A673 (cell line): Measurements from ENCODE around the gene WDR3. TPM values are rescaled to one million over a fixed set of nuclear protein-coding genes. Genes with fewer than 3 reads are reported as not detected.

Experiments used
- BruUV-seq: library from RNA; stranded (reverse); fragments of 400-500 nt; replicated peaks from 2 replicates; lab custom pipeline; 2021; lab: Mats Ljungman, UMichigan
- CTCF ChIA-PET: fragments of 300-600 bp; sonication (Branson Sonifier 250); formaldehyde crosslinking; loops from one replicate; lab custom pipeline; 2022; ENCODE audit warnings: antibody characterized with exemption; lab: Charles Lee
- POLR2A ChIA-PET: fragments of 300-600 bp; sonication (Branson Sonifier 250); formaldehyde crosslinking; loops from one replicate; lab custom pipeline; 2022; ENCODE audit warnings: antibody characterized with exemption; ENCODE audit not compliant: low non-redundant PET; lab: Charles Lee
- DNase-seq: peaks from one replicate; pipeline ENCODE4 v3.0.0-alpha.2; 2015; ENCODE audit warnings: low spot score
- H3K27ac ChIP-seq: fragments of 200-600 bp; sonication (generic); 2 replicates; pipeline ENCODE4 v1.5.1; 2016; ENCODE audit warnings: mixed run types, low read depth, mild to moderate bottlenecking, mixed read lengths, antibody characterized with exemption, low read length; ENCODE audit not compliant: poor library complexity, severe bottlenecking
- H3K27me3 ChIP-seq: fragments of 200-600 bp; sonication (generic); replicated peaks from 2 replicates; pipeline ENCODE4 v1.6.1; 2017; ENCODE audit warnings: mixed run types, low read depth, mild to moderate bottlenecking, mixed read lengths, antibody characterized with exemption, low read length; ENCODE audit not compliant: insufficient read depth, poor library complexity
- H3K36me3 ChIP-seq: fragments of 200-600 bp; sonication (generic); 2 replicates; pipeline ENCODE4 v1.6.1; 2016; ENCODE audit warnings: mixed run types, mild to moderate bottlenecking, mixed read lengths, antibody characterized with exemption, low read length; ENCODE audit not compliant: insufficient read depth, poor library complexity, severe bottlenecking
- H3K4me1 ChIP-seq: fragments of 200-600 bp; sonication (generic); 2 replicates; pipeline ENCODE4 v1.6.1; 2017; ENCODE audit warnings: mixed run types, mild to moderate bottlenecking, mixed read lengths, antibody characterized with exemption, low read length; ENCODE audit not compliant: insufficient read depth, poor library complexity, severe bottlenecking
- H3K4me3 ChIP-seq: fragments of 200-600 bp; sonication (generic); 2 replicates; pipeline ENCODE4 v1.5.1; 2016; ENCODE audit warnings: low read depth, mixed run types, mild to moderate bottlenecking, mixed read lengths, low read length; ENCODE audit not compliant: poor library complexity, severe bottlenecking
- H3K9me3 ChIP-seq: fragments of 200-600 bp; sonication (generic); 2 replicates; pipeline ENCODE4 v1.6.1; 2016; ENCODE audit warnings: mixed run types, low read depth, mild to moderate bottlenecking, mixed read lengths, antibody characterized with exemption, low read length; ENCODE audit not compliant: poor library complexity, severe bottlenecking
- CTCF ChIP-seq: fragments of 300-800, 200-600 bp; sonication (generic); conservative IDR thresholded peaks from 2 replicates; pipeline ENCODE4 v1.5.1; 2017; ENCODE audit warnings: low read depth, mild to moderate bottlenecking, antibody characterized with exemption, low read length, moderate library complexity, mixed read lengths
- EZH2 ChIP-seq: fragments of 200-600 bp; sonication (generic); IDR thresholded peaks from 2 replicates; pipeline ENCODE4 v1.6.1; 2017; ENCODE audit warnings: borderline replicate concordance, low read depth, mild to moderate bottlenecking, mixed read lengths, antibody characterized with exemption, low read length; ENCODE audit not compliant: poor library complexity, severe bottlenecking
- intact Hi-C: fragments of 100-400 bp; cut with micrococcal nuclease; formaldehyde crosslinking; loops from one replicate; pipeline ENCODE4 v1.10.0; 2022; ENCODE audit not compliant: unreplicated experiment
- total RNA-seq: library from RNA; stranded (reverse); gene quantifications from 2 replicates; pipeline ENCODE4 v1.2.3, GENCODE V29; 2021

The WDR3 gene
- total RNA-seq, 1 experiment from 2014 or later, result 70.1 TPM

- intact Hi-C loops, result no loop called here
- POLR2A ChIA-PET, result no interaction called here
- CTCF ChIA-PET, result no interaction called here
These were observed 52.1 kb downstream of the WDR3 start for GRCh38 chr1:117981455-117982192.

GRCh38 chr1:117985239-117985638 is 55.7 kb downstream of the WDR3 start:
- ChIA-PET CTCF (no interaction called here), POLR2A (no interaction called here)
- no peaks in the 10 kb centered on the region for H3K9me3 ChIP-seq
- BruUV-seq, result no TSS peak
- H3K27ac ChIP-seq, result no peak overlapping the region
- no peaks in the 10 kb centered on the region for H3K4me1 ChIP-seq
- intact Hi-C loops, result no loop called here
- no peak overlapping the region for H3K4me3 ChIP-seq
- TF ChIP-seq EZH2 (no peak), CTCF (no peak)
- no peak for DNase-seq
- no peaks in the 10 kb centered on the region for H3K36me3 ChIP-seq
- peaks cover 10% of the 10 kb centered on the region for H3K27me3 ChIP-seq

More at GRCh38 chr1:117981455-117982192, 52.1 kb downstream of the WDR3 start:
- TF ChIP-seq EZH2 (no peak), CTCF (no peak)
- Histone ChIP-seq H3K27ac (no peak overlapping the region), H3K4me3 (no peak overlapping the region), H3K27me3 (peaks cover 16% of the 10 kb centered on the region), H3K4me1 (no peaks in the 10 kb centered on the region), H3K36me3 (no peaks in the 10 kb centered on the region), H3K9me3 (no peaks in the 10 kb centered on the region)
- BruUV-seq, result no TSS peak
- no peak for DNase-seq

- H3K27ac ChIP-seq, result no peak overlapping the region
- H3K27me3 ChIP-seq, result peaks cover 10% of the 10 kb centered on the region
- no peaks in the 10 kb centered on the region for H3K4me1 ChIP-seq
- no peaks in the 10 kb centered on the region for H3K9me3 ChIP-seq
- BruUV-seq, result no TSS peak
- ChIA-PET POLR2A (no interaction called here), CTCF (no interaction called here)
- no peak overlapping the region for H3K4me3 ChIP-seq
- DNase-seq, result no peak
- intact Hi-C loops, result no loop called here
- no peaks in the 10 kb centered on the region for H3K36me3 ChIP-seq
- TF ChIP-seq EZH2 (no peak), CTCF (no peak)
These were observed 56.4 kb downstream of the WDR3 start for GRCh38 chr1:117985973-117986372.
